ENCODE data around the gene RORC.
"Not testable (repeated sequence)": the region's sequence is repeated elsewhere in the genome, so short reads cannot be mapped to it uniquely, and the experiment has no call there.

RORC gene

GRCh38 chr1:151803915-151804314 is 27.7 kb downstream of the RORC start:
- DNase-seq = no peak

GRCh38 chr1:151803164-151803563 is 28.4 kb downstream of the RORC start:
- DNase-seq = no peak

- DNase-seq = no peak
These were observed 29.2 kb downstream of the RORC start for GRCh38 chr1:151802372-151802771.

- no peak for DNase-seq
These were observed 29.8 kb downstream of the RORC start for GRCh38 chr1:151801846-151802245.

GRCh38 chr1:151801310-151801820 is 30.2 kb downstream of the RORC start:
- no peak for DNase-seq

- no peak for DNase-seq
These were observed 30.8 kb downstream of the RORC start for GRCh38 chr1:151800830-151801229.

- DNase-seq = no peak
These were observed 32.2 kb downstream of the RORC start for GRCh38 chr1:151799179-151800022.

- no peak for DNase-seq
These were observed 33.0 kb downstream of the RORC start for GRCh38 chr1:151798571-151798970.

GRCh38 chr1:151790940-151791651 is 40.5 kb downstream of the RORC start:
- DNase-seq = peak; percentile 32

- DNase-seq = peak; percentile 98
These were observed 41.3 kb downstream of the RORC start, which contains the start of gene TDRKH for GRCh38 chr1:151790071-151790939. TSS of gene TDRKH (minus strand) at chr1:151790500. CDS start at chr1:151783022, 7,478 bp downstream.

- DNase-seq = no peak
These were observed 43.9 kb downstream of the RORC start for GRCh38 chr1:151787689-151788088.

GRCh38 chr1:151783796-151784195 is 47.8 kb downstream of the RORC start:
- no peak for DNase-seq

GRCh38 chr1:151782741-151783140 is 48.9 kb downstream of the RORC start:
- DNase-seq = no peak

GRCh38 chr1:151782026-151782425 is 49.6 kb downstream of the RORC start:
- DNase-seq = not testable (repeated sequence)

GRCh38 chr1:151780736-151781135 is 50.9 kb downstream of the RORC start:
- DNase-seq = not testable (repeated sequence)

GRCh38 chr1:151779852-151780251 is 51.8 kb downstream of the RORC start:
- no peak for DNase-seq

- no peak for DNase-seq
These were observed 54.3 kb downstream of the RORC start for GRCh38 chr1:151777317-151777716.

GRCh38 chr1:151776665-151777062 is 54.9 kb downstream of the RORC start:
- DNase-seq = no peak

- DNase-seq = no peak
These were observed 55.5 kb downstream of the RORC start for GRCh38 chr1:151775894-151776664.

GRCh38 chr1:151774256-151774922 is 57.2 kb downstream of the RORC start:
- DNase-seq = no peak

GRCh38 chr1:151773702-151774101 is 57.9 kb downstream of the RORC start:
- DNase-seq = no peak

All from NCI-H510A treated with DMSO at 0.1 percent for 48 hours (cell line).